ENCODE measurements around the gene TMED1. TPM values are rescaled to one million over a fixed set of nuclear protein-coding genes. Genes with fewer than 3 reads are reported as not detected.

Gene TMED1
- total and polyA plus RNA-seq, 2 experiments from 2014 or later, result 29.7 to 37.2 TPM

GRCh38 chr19:10823690-10824089, 12.3 kb downstream of the TMED1 start:
- Histone ChIP-seq H4K20me1 (replicated peaks; ENCODE audit: insufficient read depth) (no peaks in the 10 kb centered on the region), H3K4me3 (no peak overlapping the region), H3K27me3 (ENCODE audit: insufficient read depth) (no peaks in the 10 kb centered on the region), H2AFZ (no peak overlapping the region), H3K27ac (ENCODE audit: low read depth) (no peak overlapping the region), H3K4me1 (ENCODE audit: insufficient read depth) (no peaks in the 10 kb centered on the region), H3K4me2 (no peak overlapping the region), H3K9me2 (ENCODE audit: insufficient read depth) (no peaks in the 10 kb centered on the region), H3K79me2 (replicated peaks; ENCODE audit: insufficient read depth) (no peaks in the 10 kb centered on the region), H3K36me3 (ENCODE audit: insufficient read depth) (no peaks in the 10 kb centered on the region), H3F3A (replicated peaks; ENCODE audit: low read depth) (peaks cover 3% of the 10 kb centered on the region; the same call in 1 of the 2 replicates)
- Mint-ChIP-seq H3K4me1 (no peaks in the 10 kb centered on the region), H3K27me3 (ENCODE audit: insufficient read depth, low read depth, poor library complexity) (peaks cover 23% of the 10 kb centered on the region), H3K9me3 (no peaks in the 10 kb centered on the region), H3K36me3 (ENCODE audit: low read depth) (peaks cover 61% of the 10 kb centered on the region), H3K27ac (no peak overlapping the region), H3K4me3 (no peak overlapping the region)
- ATAC-seq, result no peak
- DNase-seq (ENCODE audit: low spot score), result no peak
- no peak for TF ChIP-seq REST (IDR thresholded peaks at IDR 0.05; ENCODE audit: unreplicated experiment)
- no peak for TF ChIP-seq EZH2phosphoT487 (IDR thresholded peaks at IDR 0.05; ENCODE audit: unreplicated experiment)
- TF ChIP-seq NANOG (IDR thresholded peaks at IDR 0.05; ENCODE audit: borderline replicate concordance), result no peak
- TF ChIP-seq CTCF (conservative IDR thresholded peaks at IDR 0.05; ENCODE audit: low read depth in 2 of 2), result no peak
- no peak for TF ChIP-seq ZNF462 (CRISPR knock-in tag; IDR thresholded peaks at IDR 0.05)
- TF ChIP-seq ZNF331 (CRISPR knock-in tag; IDR thresholded peaks at IDR 0.05; ENCODE audit: low read depth), result no peak
- no peak for TF ChIP-seq EZH2 (IDR thresholded peaks at IDR 0.05; ENCODE audit: low read depth, unreplicated experiment)
- no peak for TF ChIP-seq POLR2AphosphoS5 (IDR thresholded peaks at IDR 0.05; ENCODE audit: low read depth)
